OCI-LY7 (cell line): ENCODE measurements around the gene CALY. TPM values are rescaled to one million over a fixed set of nuclear protein-coding genes. Genes with fewer than 3 reads are reported as not detected.

Experiments
- BruUV-seq: library from RNA; stranded (reverse); fragments of 400-500 nt; replicated peaks from 2 replicates; lab custom pipeline; 2021; lab: Mats Ljungman, UMichigan
- CTCF ChIA-PET: fragments of 300-600 bp; sonication (Branson Sonifier 250); formaldehyde crosslinking; loops from one replicate; lab custom pipeline; 2022; ENCODE audit warnings: antibody characterized with exemption; ENCODE audit not compliant: unreplicated experiment; lab: Charles Lee
- POLR2A ChIA-PET: fragments of 300-600 bp; sonication (Branson Sonifier 250); formaldehyde crosslinking; loops from one replicate; lab custom pipeline; 2022; ENCODE audit warnings: antibody characterized with exemption; lab: Charles Lee
- DNase-seq: peaks from one replicate; pipeline ENCODE4 v3.0.0-alpha.2; 2015; ENCODE audit warnings: low spot score
- H2AFZ ChIP-seq: fragments of 200-600 bp; sonication (generic), shearing (Covaris generic); 2 replicates; pipeline ENCODE4 v1.6.1; 2014; ENCODE audit warnings: mild to moderate bottlenecking, antibody characterized with exemption, low read length, moderate library complexity
- H3K27ac ChIP-seq: fragments of 200-600 bp; sonication (generic); 2 replicates; pipeline ENCODE4 v1.5.1; 2014; ENCODE audit warnings: mixed run types, low read depth, mild to moderate bottlenecking, moderate library complexity, low read length, inconsistent platforms; ENCODE audit not compliant: poor library complexity, severe bottlenecking
- H3K36me3 ChIP-seq: fragments of 200-600 bp; sonication (generic); 2 replicates; pipeline ENCODE4 v1.6.1; 2014; ENCODE audit warnings: mild to moderate bottlenecking, antibody characterized with exemption, low read length, moderate library complexity, mixed read lengths; ENCODE audit not compliant: insufficient read depth
- H3K4me1 ChIP-seq: fragments of 200-600 bp; sonication (generic); 2 replicates; pipeline ENCODE4 v1.5.1; 2014; ENCODE audit warnings: mild to moderate bottlenecking, low read length; ENCODE audit not compliant: insufficient read depth, poor library complexity, severe bottlenecking
- H3K4me2 ChIP-seq: fragments of 200-600 bp; sonication (generic); 2 replicates; pipeline ENCODE4 v1.6.1; 2014; ENCODE audit warnings: mild to moderate bottlenecking, low read length
- H3K4me3 ChIP-seq: fragments of 200-600 bp; sonication (generic); 2 replicates; pipeline ENCODE4 v1.5.1; 2014; ENCODE audit warnings: mild to moderate bottlenecking, low read depth, low read length; ENCODE audit not compliant: poor library complexity, severe bottlenecking
- H3K79me2 ChIP-seq: fragments of 200-600 bp; sonication (generic); 2 replicates; pipeline ENCODE4 v1.6.1; 2016; ENCODE audit warnings: low read depth, mild to moderate bottlenecking, low read length, moderate library complexity, mixed read lengths; ENCODE audit not compliant: insufficient read depth
- H3K9me2 ChIP-seq: fragments of 200-600 bp; sonication (generic); 2 replicates; pipeline ENCODE4 v1.6.1; 2016; ENCODE audit warnings: mild to moderate bottlenecking, low read length, mixed read lengths; ENCODE audit not compliant: insufficient read depth
- H3K9me3 ChIP-seq: fragments of 200-600 bp; sonication (generic); 2 replicates; pipeline ENCODE4 v1.6.1; 2014; ENCODE audit warnings: mild to moderate bottlenecking, mixed run types, low read length, mixed read lengths
- H4K20me1 ChIP-seq: fragments of 200-600 bp; sonication (generic); 2 replicates; pipeline ENCODE4 v1.6.1; 2014; ENCODE audit warnings: mild to moderate bottlenecking, antibody characterized with exemption, low read length, moderate library complexity, mixed read lengths; ENCODE audit not compliant: insufficient read depth
- CTCF ChIP-seq: fragments of 200-600 bp; sonication (generic); conservative IDR thresholded peaks from 2 replicates; pipeline ENCODE4 v1.5.1; 2014; ENCODE audit warnings: mild to moderate bottlenecking, antibody characterized with exemption, low read length, moderate library complexity, mixed read lengths
- EZH2phosphoT487 ChIP-seq: fragments of 200-600 bp; sonication (generic); IDR thresholded peaks from 2 replicates; pipeline ENCODE4 v1.6.1; 2018; ENCODE audit warnings: low read depth, borderline replicate concordance, mild to moderate bottlenecking, mixed run types, antibody characterized with exemption, low read length, moderate library complexity, mixed read lengths
- intact Hi-C: fragments of 100-400 bp; cut with micrococcal nuclease; formaldehyde crosslinking; loops from one replicate; pipeline ENCODE4 v1.10.0; 2022; ENCODE audit not compliant: unreplicated experiment
- total RNA-seq, 2 experiments: library from RNA; depleted of rRNA in 1 of 2; stranded (reverse); fragments of >200 nt in 1 of 2; shearing (Covaris generic) in 1 of 2; gene quantifications; 2 replicates each; pipeline ENCODE4 v1.2.3, GENCODE V29; 2014 to 2022

The CALY gene
- total RNA-seq, 2 experiments from 2014 or later: not detected

GRCh38 chr10:133353202-133353959, 16.7 kb upstream of the CALY start:
- no peak overlapping the region for H3K4me3 ChIP-seq
- CTCF ChIA-PET: interaction anchor here (0.6 kb wide), 1 partner anchor 45 kb away, joined by 3 read pairs; no protein-coding TSS in a partner anchor
- no TSS peak for BruUV-seq

GRCh38 chr10:133351408-133352318, 15.0 kb upstream of the CALY start:
- Histone ChIP-seq H3K9me2 (no peaks in the 10 kb centered on the region), H3K27ac (no peak overlapping the region), H3K36me3 (no peaks in the 10 kb centered on the region), H2AFZ (no peak overlapping the region), H4K20me1 (no peaks in the 10 kb centered on the region), H3K9me3 (no peaks in the 10 kb centered on the region), H3K79me2 (no peaks in the 10 kb centered on the region), H3K4me1 (peaks cover 2% of the 10 kb centered on the region), H3K4me2 (no peak overlapping the region), H3K4me3 (no peak overlapping the region)
- DNase-seq: no peak
- BruUV-seq: no TSS peak
- TF ChIP-seq EZH2phosphoT487: no peak
- TF ChIP-seq CTCF: no peak
- intact Hi-C loops: no loop called here
- POLR2A ChIA-PET: interaction anchor here (0.6 kb wide), 1 partner anchor 36 kb away, joined by 5 read pairs; no protein-coding TSS in a partner anchor
- CTCF ChIA-PET: no interaction called here

More at GRCh38 chr10:133353202-133353959, 16.7 kb upstream of the CALY start:
- no peaks in the 10 kb centered on the region for H3K9me3 ChIP-seq
- H2AFZ ChIP-seq: no peak overlapping the region
- no peak overlapping the region for H3K4me2 ChIP-seq
- no peak overlapping the region for H3K27ac ChIP-seq
- POLR2A ChIA-PET: interaction anchor here (0.6 kb wide), 1 partner anchor 53 kb away, joined by 5 read pairs; no protein-coding TSS in a partner anchor
- H3K36me3 ChIP-seq: no peaks in the 10 kb centered on the region
- intact Hi-C loops: no loop called here
- DNase-seq: no peak
- no peaks in the 10 kb centered on the region for H3K9me2 ChIP-seq
- peaks cover 7% of the 10 kb centered on the region for H3K4me1 ChIP-seq
- H3K79me2 ChIP-seq: no peaks in the 10 kb centered on the region
- no peak for TF ChIP-seq CTCF
- TF ChIP-seq EZH2phosphoT487: no peak
- no peaks in the 10 kb centered on the region for H4K20me1 ChIP-seq
